Measurements from ENCODE around the gene TGFB1. TPM values are rescaled to one million over a fixed set of nuclear protein-coding genes. Genes with fewer than 3 reads are reported as not detected.

The TGFB1 gene
- total and polyA plus RNA-seq, 2 of the 13 experiments (the other 11 are each of a cell fraction or from before 2014, with no cell fraction given) = 4.1 to 5.4 TPM

DNA sequence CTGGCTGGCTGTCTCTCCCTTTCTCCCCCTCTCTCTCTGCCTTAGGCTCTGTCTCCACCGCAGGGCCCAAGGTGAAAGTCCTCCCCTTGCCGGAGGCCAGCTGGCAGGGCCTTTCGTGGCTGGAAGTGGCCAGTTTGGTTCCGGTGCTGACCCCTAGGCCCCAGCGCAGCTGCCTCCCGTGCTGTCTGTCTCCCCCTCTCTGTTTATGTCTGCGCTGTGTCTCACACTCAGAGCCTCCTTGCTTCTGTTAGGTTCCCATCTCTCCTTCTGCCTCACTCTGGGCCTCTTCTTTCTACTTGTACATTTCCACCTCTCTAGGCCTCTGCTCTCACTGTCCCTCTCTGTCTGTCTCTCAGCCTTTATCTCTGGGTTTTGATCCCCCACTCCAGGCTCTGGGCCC lies 30.7 kb downstream of the TGFB1 start (continued):
- TF ChIP-seq, protein P1, sequence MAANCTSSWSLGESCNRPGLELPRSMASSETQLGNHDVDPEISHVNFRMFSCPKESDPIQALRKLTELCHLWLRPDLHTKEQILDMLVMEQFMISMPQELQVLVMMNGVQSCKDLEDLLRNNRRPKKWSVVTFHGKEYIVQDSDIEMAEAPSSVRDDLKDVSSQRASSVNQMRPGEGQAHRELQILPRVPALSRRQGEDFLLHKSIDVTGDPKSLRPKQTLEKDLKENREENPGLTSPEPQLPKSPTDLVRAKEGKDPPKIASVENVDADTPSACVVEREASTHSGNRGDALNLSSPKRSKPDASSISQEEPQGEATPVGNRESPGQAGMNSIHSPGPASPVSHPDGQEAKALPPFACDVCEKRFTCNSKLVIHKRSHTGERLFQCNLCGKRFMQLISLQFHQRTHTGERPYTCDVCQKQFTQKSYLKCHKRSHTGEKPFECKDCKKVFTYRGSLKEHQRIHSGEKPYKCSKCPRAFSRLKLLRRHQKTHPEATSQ (CRISPR knock-in tag; IDR thresholded peaks at IDR 0.05; ENCODE audit: borderline replicate concordance) = no peak
- no peak for TF ChIP-seq ZNF703 (CRISPR knock-in tag; IDR thresholded peaks at IDR 0.05; ENCODE audit: borderline replicate concordance)
- TF ChIP-seq, protein P2, sequence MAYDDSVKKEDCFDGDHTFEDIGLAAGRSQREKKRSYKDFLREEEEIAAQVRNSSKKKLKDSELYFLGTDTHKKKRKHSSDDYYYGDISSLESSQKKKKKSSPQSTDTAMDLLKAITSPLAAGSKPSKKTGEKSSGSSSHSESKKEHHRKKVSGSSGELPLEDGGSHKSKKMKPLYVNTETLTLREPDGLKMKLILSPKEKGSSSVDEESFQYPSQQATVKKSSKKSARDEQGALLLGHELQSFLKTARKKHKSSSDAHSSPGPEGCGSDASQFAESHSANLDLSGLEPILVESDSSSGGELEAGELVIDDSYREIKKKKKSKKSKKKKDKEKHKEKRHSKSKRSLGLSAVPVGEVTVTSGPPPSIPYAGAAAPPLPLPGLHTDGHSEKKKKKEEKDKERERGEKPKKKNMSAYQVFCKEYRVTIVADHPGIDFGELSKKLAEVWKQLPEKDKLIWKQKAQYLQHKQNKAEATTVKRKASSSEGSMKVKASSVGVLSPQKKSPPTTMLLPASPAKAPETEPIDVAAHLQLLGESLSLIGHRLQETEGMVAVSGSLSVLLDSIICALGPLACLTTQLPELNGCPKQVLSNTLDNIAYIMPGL (CRISPR knock-in tag; IDR thresholded peaks at IDR 0.05; ENCODE audit: borderline replicate concordance in 1 of 2, low read depth in 1 of 2) = no peak
- no peak for TF ChIP-seq ZNF136 (CRISPR knock-in tag; IDR thresholded peaks at IDR 0.05; ENCODE audit: low read depth)
- no peak for TF ChIP-seq SMARCE1 (IDR thresholded peaks at IDR 0.05; ENCODE audit: borderline replicate concordance)
- TF ChIP-seq ZNF44 (CRISPR knock-in tag; IDR thresholded peaks at IDR 0.05) = no peak
- 0 out of 2 replicates have a peak, but pooled peaks have one; percentile 13 for TF ChIP-seq FOXO1 (CRISPR knock-in tag; IDR thresholded peaks at IDR 0.05)
- no peak for TF ChIP-seq ZEB1 (IDR thresholded peaks at IDR 0.05; ENCODE audit: insufficient replicate concordance, low read depth)
- TF ChIP-seq HNF4A (CRISPR knock-in tag; IDR thresholded peaks at IDR 0.05) = peak; percentile 62
- no peak; the same call in 1 of the 2 replicates for TF ChIP-seq SNAPC2 (CRISPR knock-in tag; IDR thresholded peaks at IDR 0.05)
- TF ChIP-seq ZNF121 (CRISPR knock-in tag; IDR thresholded peaks at IDR 0.05) = no peak
- no peak for TF ChIP-seq MZF1 (CRISPR knock-in tag; IDR thresholded peaks at IDR 0.05; ENCODE audit: borderline replicate concordance)
- TF ChIP-seq ZNF577 (CRISPR knock-in tag; IDR thresholded peaks at IDR 0.05; ENCODE audit: borderline replicate concordance, low read depth) = no peak
- TF ChIP-seq, protein P3, sequence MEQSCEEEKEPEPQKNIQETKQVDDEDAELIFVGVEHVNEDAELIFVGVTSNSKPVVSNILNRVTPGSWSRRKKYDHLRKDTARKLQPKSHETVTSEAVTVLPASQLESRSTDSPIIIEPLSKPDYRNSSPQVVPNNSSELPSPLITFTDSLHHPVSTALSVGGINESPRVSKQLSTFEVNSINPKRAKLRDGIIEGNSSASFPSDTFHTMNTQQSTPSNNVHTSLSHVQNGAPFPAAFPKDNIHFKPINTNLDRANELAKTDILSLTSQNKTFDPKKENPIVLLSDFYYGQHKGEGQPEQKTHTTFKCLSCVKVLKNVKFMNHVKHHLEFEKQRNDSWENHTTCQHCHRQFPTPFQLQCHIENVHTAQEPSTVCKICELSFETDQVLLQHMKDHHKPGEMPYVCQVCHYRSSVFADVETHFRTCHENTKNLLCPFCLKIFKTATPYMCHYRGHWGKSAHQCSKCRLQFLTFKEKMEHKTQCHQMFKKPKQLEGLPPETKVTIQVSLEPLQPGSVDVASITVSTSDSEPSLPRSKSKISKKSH (CRISPR knock-in tag; IDR thresholded peaks at IDR 0.05; ENCODE audit: borderline replicate concordance) = no peak
- no peak for TF ChIP-seq CC2D1A (CRISPR knock-in tag; IDR thresholded peaks at IDR 0.05)
- peak; percentile 26; the same call in 1 of the 2 replicates for TF ChIP-seq DMAP1 (CRISPR knock-in tag; IDR thresholded peaks at IDR 0.05)
- no peak for TF ChIP-seq TBX2 (CRISPR knock-in tag; IDR thresholded peaks at IDR 0.05; ENCODE audit: borderline replicate concordance)
- TF ChIP-seq ZNF616 (CRISPR knock-in tag; IDR thresholded peaks at IDR 0.05; ENCODE audit: low read depth) = no peak
- no peak for TF ChIP-seq ARID2 (CRISPR knock-in tag; IDR thresholded peaks at IDR 0.05; ENCODE audit: borderline replicate concordance)
- TF ChIP-seq ONECUT2 (CRISPR knock-in tag; IDR thresholded peaks at IDR 0.05) = no peak
- TF ChIP-seq, protein P4, sequence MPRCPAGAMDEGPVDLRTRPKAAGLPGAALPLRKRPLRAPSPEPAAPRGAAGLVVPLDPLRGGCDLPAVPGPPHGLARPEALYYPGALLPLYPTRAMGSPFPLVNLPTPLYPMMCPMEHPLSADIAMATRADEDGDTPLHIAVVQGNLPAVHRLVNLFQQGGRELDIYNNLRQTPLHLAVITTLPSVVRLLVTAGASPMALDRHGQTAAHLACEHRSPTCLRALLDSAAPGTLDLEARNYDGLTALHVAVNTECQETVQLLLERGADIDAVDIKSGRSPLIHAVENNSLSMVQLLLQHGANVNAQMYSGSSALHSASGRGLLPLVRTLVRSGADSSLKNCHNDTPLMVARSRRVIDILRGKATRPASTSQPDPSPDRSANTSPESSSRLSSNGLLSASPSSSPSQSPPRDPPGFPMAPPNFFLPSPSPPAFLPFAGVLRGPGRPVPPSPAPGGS (CRISPR knock-in tag; IDR thresholded peaks at IDR 0.05) = peak; percentile 66; the same call in 1 of the 2 replicates
- TF ChIP-seq JUN (CRISPR knock-in tag; IDR thresholded peaks at IDR 0.05) = no peak
- no peak for TF ChIP-seq ZNF143 (CRISPR knock-in tag; IDR thresholded peaks at IDR 0.05)

All from HepG2 (cell line).